HCT116 (cell line): ENCODE measurements around the gene LSAMP. TPM values are rescaled to one million over a fixed set of nuclear protein-coding genes. Genes with fewer than 3 reads are reported as not detected.

Experiments
- ATAC-seq: fragments of 200-7000 bp; cut with Tn5 transposase; 2 replicates; pipeline ENCODE4 v1.9.1; 2020; ENCODE audit warnings: mild to moderate bottlenecking, moderate library complexity
- BruUV-seq: library from RNA; stranded (reverse); fragments of 400-500 nt; replicated peaks from 2 replicates; lab custom pipeline; 2021; lab: Mats Ljungman, UMichigan
- CTCF ChIA-PET: fragments of 300-600 bp; sonication (Branson Sonifier 250); formaldehyde crosslinking; loops from one replicate; lab custom pipeline; 2021; ENCODE audit warnings: antibody characterized with exemption; lab: Charles Lee
- POLR2A ChIA-PET: fragments of 300-600, 350-600 bp; sonication (Branson Sonifier 250); formaldehyde crosslinking; loops from one replicate; lab custom pipeline; 2021; ENCODE audit warnings: antibody characterized with exemption; lab: Charles Lee
- RAD21 ChIA-PET, 2 experiments: fragments of 300-600 bp; sonication (Branson Sonifier 250); formaldehyde crosslinking; loops; one replicate each; lab custom pipeline; 2023; ENCODE audit warnings: low total read pairs in 2 of 2; ENCODE audit not compliant: uncharacterized antibody in 2 of 2, unreplicated experiment in 2 of 2, low non-redundant PET in 1 of 2; lab: Charles Lee
- DNase-seq: peaks from one replicate; pipeline ENCODE4 v3.0.0-alpha.2; 2010; ENCODE audit warnings: low read depth, low spot score
- H2AFZ ChIP-seq: fragments of 200-600 bp; shearing (Covaris generic), sonication (generic); 2 replicates; pipeline ENCODE4 v1.6.1; 2017; ENCODE audit warnings: low read depth, mixed run types, mixed read lengths, antibody characterized with exemption, low read length; ENCODE audit not compliant: poor library complexity, severe bottlenecking
- H3K27ac ChIP-seq: 2 replicates; pipeline ENCODE4 v1.5.1; 2012; ENCODE audit warnings: low read depth, low read length
- H3K27me3 ChIP-seq: fragments of 200-600 bp; sonication (generic); 2 replicates; pipeline ENCODE4 v1.6.1; 2016; ENCODE audit warnings: mixed run types, low read length, mixed read lengths; ENCODE audit not compliant: insufficient read depth
- H3K36me3 ChIP-seq, 2 experiments: fragments of 200-500 bp in 1 of 2; fragments of 200-600 bp in 1 of 2; sonication (Bioruptor generic) in 1 of 2; sonication (generic) in 1 of 2; 2 replicates each; pipeline versions ENCODE4 v1.5.1 to v1.6.1; 2014 to 2016; ENCODE audit warnings: low read length in 2 of 2, inconsistent platforms in 1 of 2, mixed read lengths in 1 of 2, mixed run types in 1 of 2; ENCODE audit not compliant: insufficient read depth in 2 of 2, control insufficient read depth in 1 of 2
- H3K4me1 ChIP-seq, 2 experiments: fragments of 200-600 bp in 1 of 2; sonication (generic) in 1 of 2; 2 replicates each; pipeline versions ENCODE4 v1.5.1 to v1.6.1; 2012 to 2017; ENCODE audit warnings: low read length in 2 of 2, inconsistent platforms in 1 of 2, mild to moderate bottlenecking in 1 of 2, mixed read lengths in 1 of 2, mixed run types in 1 of 2, moderate library complexity in 1 of 2; ENCODE audit not compliant: insufficient read depth in 2 of 2, control insufficient read depth in 1 of 2
- H3K4me2 ChIP-seq: fragments of 200-600 bp; sonication (generic); 2 replicates; pipeline ENCODE4 v1.6.1; 2017; ENCODE audit warnings: mixed run types, low read length, mixed read lengths
- H3K4me3 ChIP-seq, 2 experiments: fragments of 200-600 bp in 1 of 2; sonication (generic) in 1 of 2; replicated peaks in 1 of 2; 2 replicates each; pipeline ENCODE4 v1.5.1; 2011 to 2016; ENCODE audit warnings: low read length in 2 of 2, control low read depth in 1 of 2, low read depth in 1 of 2, mild to moderate bottlenecking in 1 of 2, mixed read lengths in 1 of 2, mixed run types in 1 of 2
- H3K79me2 ChIP-seq: fragments of 200-600 bp; sonication (generic); 2 replicates; pipeline ENCODE4 v1.6.1; 2017; ENCODE audit warnings: mild to moderate bottlenecking, mixed run types, low read length, moderate library complexity, mixed read lengths; ENCODE audit not compliant: insufficient read depth
- H3K9ac ChIP-seq: fragments of 200-600 bp; sonication (generic); 2 replicates; pipeline ENCODE4 v1.6.1; 2016; ENCODE audit warnings: low read length, mixed read lengths
- H3K9me2 ChIP-seq: fragments of 200-600 bp; sonication (generic), shearing (Covaris generic); 2 replicates; pipeline ENCODE4 v1.6.1; 2017; ENCODE audit warnings: mixed run types, mild to moderate bottlenecking, moderate library complexity; ENCODE audit not compliant: insufficient read depth
- H3K9me3 ChIP-seq, 2 experiments: fragments of 200-500 bp in 1 of 2; fragments of 200-600 bp in 1 of 2; sonication (Bioruptor generic) in 1 of 2; sonication (generic) in 1 of 2; 2 replicates each; pipeline ENCODE4 v1.6.1; 2014 to 2017; ENCODE audit warnings: low read length in 2 of 2, mixed read lengths in 2 of 2, inconsistent platforms in 1 of 2, low read depth in 1 of 2, mild to moderate bottlenecking in 1 of 2, mixed run types in 1 of 2, moderate library complexity in 1 of 2; ENCODE audit not compliant: control insufficient read depth in 1 of 2, insufficient read depth in 1 of 2
- H4K20me1 ChIP-seq: fragments of 200-600 bp; sonication (generic), shearing (Covaris generic); 2 replicates; pipeline ENCODE4 v1.6.1; 2017; ENCODE audit warnings: mixed run types, mild to moderate bottlenecking, moderate library complexity; ENCODE audit not compliant: insufficient read depth
- ATF3 ChIP-seq: IDR thresholded peaks from 2 replicates; pipeline ENCODE4 v1.6.1; 2012
- CEBPB ChIP-seq: IDR thresholded peaks from 2 replicates; pipeline ENCODE4 v1.6.1; 2012; ENCODE audit warnings: low read depth
- EGR1 ChIP-seq: IDR thresholded peaks from 2 replicates; pipeline ENCODE4 v1.6.1; 2012; ENCODE audit warnings: low read depth
- ELF1 ChIP-seq: IDR thresholded peaks from 2 replicates; pipeline ENCODE4 v1.6.1; 2012; ENCODE audit warnings: low read depth, borderline replicate concordance
- EZH2 ChIP-seq: fragments of 200-600 bp; sonication (generic); IDR thresholded peaks from 2 replicates; pipeline ENCODE4 v1.6.1; 2017; ENCODE audit warnings: antibody characterized with exemption, mixed run types
- EZH2phosphoT487 ChIP-seq: fragments of 200-600 bp; IDR thresholded peaks from 2 replicates; pipeline ENCODE4 v1.6.1; 2018; ENCODE audit warnings: antibody characterized with exemption, borderline replicate concordance
- FOSL1 ChIP-seq: IDR thresholded peaks from 2 replicates; pipeline ENCODE4 v1.6.1; 2012; ENCODE audit warnings: low read depth
- POLR2A ChIP-seq: IDR thresholded peaks from 2 replicates; pipeline ENCODE4 v1.7.0; 2011; ENCODE audit warnings: borderline replicate concordance; ENCODE audit not compliant: insufficient read depth, insufficient read length; ENCODE audit errors: extremely low read depth
- RAD21 ChIP-seq: IDR thresholded peaks from 2 replicates; pipeline ENCODE4 v1.6.1; 2012; ENCODE audit warnings: low read depth, mild to moderate bottlenecking
- REST ChIP-seq: IDR thresholded peaks from 2 replicates; pipeline ENCODE4 v1.6.1; 2012; ENCODE audit warnings: low read depth
- SIN3A ChIP-seq: IDR thresholded peaks from 2 replicates; pipeline ENCODE4 v1.6.1; 2012; ENCODE audit warnings: low read depth
- SP1 ChIP-seq: IDR thresholded peaks from 2 replicates; pipeline ENCODE4 v1.6.1; 2012; ENCODE audit warnings: low read depth
- TCF7L2 ChIP-seq: IDR thresholded peaks from 2 replicates; pipeline ENCODE4 v1.7.0; 2011; ENCODE audit warnings: borderline replicate concordance, inconsistent platforms; ENCODE audit not compliant: insufficient read depth, insufficient read length; ENCODE audit errors: extremely low read depth
- YY1 ChIP-seq: IDR thresholded peaks from 2 replicates; pipeline ENCODE4 v1.6.1; 2011; ENCODE audit warnings: low read length, low read depth, moderate library complexity, mild to moderate bottlenecking; ENCODE audit not compliant: insufficient replicate concordance; ENCODE audit errors: extremely low read depth
- ZFX ChIP-seq: fragments of 450-650 bp; IDR thresholded peaks from 2 replicates; pipeline ENCODE4 v1.6.1; 2017
- ZNF274 ChIP-seq: fragments of 200-500 bp; sonication (Bioruptor generic); IDR thresholded peaks from 2 replicates; pipeline ENCODE4 v1.6.1; 2014; ENCODE audit warnings: mild to moderate bottlenecking, low read depth, low read length, inconsistent platforms
- intact Hi-C: fragments of 100-400 bp; cut with micrococcal nuclease; formaldehyde crosslinking; loops from 2 replicates; pipeline ENCODE4 v1.10.0; 2022
- total RNA-seq: library from RNA; stranded (reverse); gene quantifications from one replicate; pipeline ENCODE4 v1.2.1, GENCODE V29; 2021; ENCODE audit not compliant: unreplicated experiment

LSAMP gene
- total RNA-seq, 1 experiment from 2014 or later: 0.25 TPM

DNA sequence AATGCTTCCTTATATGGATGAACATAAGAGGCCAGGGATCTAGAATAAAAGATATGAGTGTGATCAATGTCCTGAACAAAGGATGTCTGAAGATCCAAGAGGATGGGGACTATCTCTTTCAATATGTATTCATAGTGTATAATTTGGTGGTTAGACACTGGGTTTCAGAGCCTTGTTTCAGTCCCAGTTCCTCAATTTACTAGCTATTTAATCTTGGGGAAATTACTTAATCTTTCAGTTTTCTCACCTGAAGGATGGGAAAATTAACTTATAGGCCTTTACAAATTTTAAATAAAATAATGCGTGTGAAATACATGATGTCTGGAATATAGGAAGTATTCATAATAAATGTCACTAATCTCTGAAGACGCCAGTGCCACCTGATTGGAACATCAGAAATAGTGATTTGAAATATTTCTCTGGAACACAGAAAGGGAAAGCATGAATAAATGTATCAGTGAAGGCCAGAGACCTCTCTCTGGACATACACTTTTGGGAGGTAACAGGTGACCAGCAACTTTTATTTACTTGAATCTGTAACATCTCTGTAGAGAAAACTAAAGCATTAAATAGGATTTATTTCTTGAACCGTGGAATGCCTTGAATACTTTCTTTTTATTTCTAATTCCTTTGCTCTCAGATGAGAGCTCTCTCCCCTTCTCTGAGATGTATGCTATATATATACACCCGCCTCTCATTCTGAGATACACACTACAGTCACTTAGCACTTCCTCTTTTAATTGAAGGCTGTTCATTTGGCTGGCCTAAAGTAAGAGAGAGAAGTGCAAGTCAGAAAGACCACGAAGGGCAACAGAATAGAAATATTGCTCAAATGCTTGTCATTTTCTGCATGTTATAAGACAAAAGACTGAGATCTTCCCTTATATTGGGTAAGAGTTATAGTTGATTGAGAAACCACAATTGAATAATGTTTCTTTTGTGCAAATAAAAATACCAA lies 407.1 kb downstream of the LSAMP start:
- no TSS peak for BruUV-seq
- DNase-seq (no peak), ATAC-seq (no peak)
- no peaks in the 10 kb centered on the region for H4K20me1 ChIP-seq
- RAD21 ChIA-PET: no interaction called here
- no peak overlapping the region for H3K4me2 ChIP-seq
- no peaks in the 10 kb centered on the region for H3K4me1 ChIP-seq
- no peaks in the 10 kb centered on the region for H3K79me2 ChIP-seq
- POLR2A ChIA-PET: no interaction called here
- CTCF ChIA-PET: no interaction called here
- TF ChIP-seq ATF3: no peak
- no peak for TF ChIP-seq ZFX
- no peak for TF ChIP-seq SP1
- TF ChIP-seq EGR1: no peak
- no peak for TF ChIP-seq SIN3A
- TF ChIP-seq REST: no peak
- no peak for TF ChIP-seq FOSL1
- no peak for TF ChIP-seq CEBPB
- TF ChIP-seq ZNF274: no peak
- TF ChIP-seq EZH2: no peak
- TF ChIP-seq POLR2A: no peak
- no peak for TF ChIP-seq TCF7L2
- no peak for TF ChIP-seq RAD21
- no peak for TF ChIP-seq ELF1
- no peak for TF ChIP-seq EZH2phosphoT487
- TF ChIP-seq YY1: no peak
- no peak overlapping the region for H3K9ac ChIP-seq
- H3K9me3 ChIP-seq: no peaks in the 10 kb centered on the region
- no peaks in the 10 kb centered on the region for H3K27me3 ChIP-seq
- H2AFZ ChIP-seq: no peak overlapping the region
- intact Hi-C loops: no loop called here
- H3K36me3 ChIP-seq: no peaks in the 10 kb centered on the region
- no peaks in the 10 kb centered on the region for H3K9me2 ChIP-seq
- no peak overlapping the region for H3K4me3 ChIP-seq
- H3K27ac ChIP-seq: no peak overlapping the region
